ENCODE measurements around the gene DIP2C.
"Not testable (repeated sequence)": the region's sequence is repeated elsewhere in the genome, so short reads cannot be mapped to it uniquely, and the experiment has no call there.

Gene DIP2C

DNA sequence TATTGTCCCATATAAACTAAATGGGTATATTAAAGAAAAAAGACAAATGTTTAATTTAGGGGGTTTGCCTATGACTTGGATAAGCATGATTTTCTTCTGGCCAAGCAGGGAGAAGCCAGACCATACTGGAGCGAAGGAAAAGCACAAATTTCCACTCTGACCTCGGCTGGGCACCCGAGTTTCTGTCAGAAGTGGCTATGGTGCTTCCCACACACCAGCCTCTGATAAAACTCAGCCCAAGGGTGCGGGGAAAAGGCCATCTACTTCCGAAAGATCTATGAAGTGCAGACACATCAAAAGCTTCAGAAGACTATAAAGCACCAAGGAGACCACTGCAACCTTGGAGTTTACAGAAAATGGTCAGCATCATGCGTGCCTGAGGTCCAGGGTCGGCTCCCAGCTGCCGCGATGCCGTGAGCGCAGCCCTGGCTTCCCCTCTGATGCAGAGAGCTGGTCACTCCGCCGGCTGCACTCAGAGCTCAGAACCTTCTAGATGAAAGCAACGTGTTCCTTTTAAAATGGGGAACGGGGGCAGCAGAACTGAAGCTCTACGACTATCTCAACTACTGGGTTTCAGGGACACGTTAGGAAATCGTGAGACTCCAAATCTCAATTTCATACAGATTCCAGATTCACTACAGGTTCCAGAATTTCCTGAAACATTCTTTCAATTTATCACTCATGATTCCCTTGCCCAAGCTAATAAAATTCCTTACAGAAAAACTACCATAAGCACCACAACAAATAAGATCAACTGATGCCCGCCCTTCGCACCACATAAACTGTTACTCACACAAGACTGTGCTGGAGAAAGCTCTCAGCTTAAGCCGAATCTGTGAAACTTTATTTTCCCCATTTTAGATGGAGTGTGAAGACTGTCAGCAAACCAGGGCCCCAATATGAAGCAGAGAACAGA is 84.5 kb downstream of the DIP2C start:
- Histone ChIP-seq H3K27me3 (ENCODE audit: control insufficient read depth, insufficient read depth, low read length) (no peaks in the 10 kb centered on the region), H3K4me3 (ENCODE audit: low read length) (no peak overlapping the region), H3K36me3 (ENCODE audit: control insufficient read depth, insufficient read depth, low read length) (no peaks in the 10 kb centered on the region), H3K9me3 (ENCODE audit: control insufficient read depth, low read length) (no peaks in the 10 kb centered on the region), H3K9ac (ENCODE audit: low read length) (no peak overlapping the region), H3K4me1 (ENCODE audit: control insufficient read depth, insufficient read depth, low read length) (peaks cover 18% of the 10 kb centered on the region)

DNA sequence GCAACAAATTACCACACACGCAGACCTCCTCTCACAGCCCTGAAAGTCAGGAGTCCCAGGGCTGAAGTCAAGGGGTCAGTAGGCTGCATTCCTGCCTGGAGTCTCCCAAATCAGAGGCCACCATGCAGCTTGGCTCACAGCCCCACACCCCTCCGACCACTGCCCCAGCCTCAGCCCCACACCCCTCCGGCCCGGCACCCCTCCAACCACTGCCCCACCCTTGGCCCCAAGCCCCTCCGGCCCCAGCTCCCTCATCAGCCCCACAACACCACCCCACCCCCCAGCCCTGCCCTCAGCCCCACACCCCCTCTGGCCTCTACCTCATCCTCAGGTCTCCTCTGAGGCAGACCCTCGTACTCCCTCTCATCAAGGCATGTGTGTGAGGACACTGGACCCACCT is 85.7 kb downstream of the DIP2C start:
- peaks cover 19% of the 10 kb centered on the region for H3K4me1 ChIP-seq (ENCODE audit: control insufficient read depth, insufficient read depth, low read length)
- H3K27me3 ChIP-seq (ENCODE audit: control insufficient read depth, insufficient read depth, low read length), result no peaks in the 10 kb centered on the region
- no peaks in the 10 kb centered on the region for H3K36me3 ChIP-seq (ENCODE audit: control insufficient read depth, insufficient read depth, low read length)

DNA sequence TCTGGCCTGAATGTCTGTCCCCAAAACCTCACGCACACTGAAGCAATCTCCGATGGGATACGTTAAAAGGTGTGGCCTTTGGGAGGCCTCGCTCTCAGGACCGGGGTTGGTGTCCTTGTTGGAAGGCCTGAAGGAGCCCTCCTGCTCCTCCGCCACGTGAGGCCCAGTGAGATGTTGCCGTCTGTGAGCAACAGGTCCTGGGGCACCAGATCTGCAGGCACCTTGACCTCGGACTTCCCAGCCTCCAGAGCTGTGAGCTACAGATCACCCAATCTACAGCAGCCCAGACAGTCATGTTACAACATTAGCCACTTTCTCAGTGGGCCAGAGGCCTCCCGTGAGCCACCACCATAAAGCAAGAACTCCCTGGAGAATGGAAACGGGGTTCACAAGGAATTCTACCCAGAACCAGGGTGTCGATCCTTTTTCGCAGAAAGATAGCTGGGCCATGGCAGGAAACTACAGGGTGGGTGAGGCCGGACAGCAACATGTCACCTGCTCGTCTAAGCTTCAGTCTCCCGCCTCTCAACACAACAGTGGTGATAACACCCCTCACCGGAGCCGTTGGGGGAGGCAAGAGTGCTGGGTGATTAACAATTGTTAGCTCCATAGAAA is 87.0 kb downstream of the DIP2C start:
- Histone ChIP-seq H3K9me3 (ENCODE audit: control insufficient read depth, low read length) (no peaks in the 10 kb centered on the region), H3K4me3 (ENCODE audit: low read length) (no peak overlapping the region), H3K27me3 (ENCODE audit: control insufficient read depth, insufficient read depth, low read length) (no peaks in the 10 kb centered on the region), H3K36me3 (ENCODE audit: control insufficient read depth, insufficient read depth, low read length) (no peaks in the 10 kb centered on the region), H3K4me1 (ENCODE audit: control insufficient read depth, insufficient read depth, low read length) (peaks cover 24% of the 10 kb centered on the region), H3K9ac (ENCODE audit: low read length) (no peak overlapping the region)

More for the DNA sequence above, 85.7 kb downstream of the DIP2C start:
- Histone ChIP-seq H3K9ac (ENCODE audit: low read length) (no peak overlapping the region), H3K9me3 (ENCODE audit: control insufficient read depth, low read length) (no peaks in the 10 kb centered on the region), H3K4me3 (ENCODE audit: low read length) (no peak overlapping the region)

DNA sequence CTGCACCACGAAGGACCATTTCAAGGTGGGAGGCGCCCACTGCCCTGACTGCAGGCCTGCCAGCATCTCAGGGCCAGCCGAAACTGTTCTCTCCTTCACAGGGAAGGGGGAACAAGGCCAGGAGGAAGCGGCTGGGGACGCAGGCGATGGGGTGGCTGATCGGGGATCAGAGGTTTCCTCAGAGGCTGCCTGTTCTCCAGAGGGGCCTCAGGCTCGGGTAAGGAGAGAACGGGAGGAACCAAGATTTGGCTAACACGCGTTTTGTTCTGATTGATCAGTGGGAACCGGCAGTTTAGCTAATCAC is 87.9 kb downstream of the DIP2C start:
- no peaks in the 10 kb centered on the region for H3K9me3 ChIP-seq (ENCODE audit: control insufficient read depth, low read length)
- H3K9ac ChIP-seq (ENCODE audit: low read length), result no peak overlapping the region
- no peaks in the 10 kb centered on the region for H3K36me3 ChIP-seq (ENCODE audit: control insufficient read depth, insufficient read depth, low read length)
- H3K4me1 ChIP-seq (ENCODE audit: control insufficient read depth, insufficient read depth, low read length), result peaks cover 24% of the 10 kb centered on the region
- H3K4me3 ChIP-seq (ENCODE audit: low read length), result no peak overlapping the region
- no peaks in the 10 kb centered on the region for H3K27me3 ChIP-seq (ENCODE audit: control insufficient read depth, insufficient read depth, low read length)

DNA sequence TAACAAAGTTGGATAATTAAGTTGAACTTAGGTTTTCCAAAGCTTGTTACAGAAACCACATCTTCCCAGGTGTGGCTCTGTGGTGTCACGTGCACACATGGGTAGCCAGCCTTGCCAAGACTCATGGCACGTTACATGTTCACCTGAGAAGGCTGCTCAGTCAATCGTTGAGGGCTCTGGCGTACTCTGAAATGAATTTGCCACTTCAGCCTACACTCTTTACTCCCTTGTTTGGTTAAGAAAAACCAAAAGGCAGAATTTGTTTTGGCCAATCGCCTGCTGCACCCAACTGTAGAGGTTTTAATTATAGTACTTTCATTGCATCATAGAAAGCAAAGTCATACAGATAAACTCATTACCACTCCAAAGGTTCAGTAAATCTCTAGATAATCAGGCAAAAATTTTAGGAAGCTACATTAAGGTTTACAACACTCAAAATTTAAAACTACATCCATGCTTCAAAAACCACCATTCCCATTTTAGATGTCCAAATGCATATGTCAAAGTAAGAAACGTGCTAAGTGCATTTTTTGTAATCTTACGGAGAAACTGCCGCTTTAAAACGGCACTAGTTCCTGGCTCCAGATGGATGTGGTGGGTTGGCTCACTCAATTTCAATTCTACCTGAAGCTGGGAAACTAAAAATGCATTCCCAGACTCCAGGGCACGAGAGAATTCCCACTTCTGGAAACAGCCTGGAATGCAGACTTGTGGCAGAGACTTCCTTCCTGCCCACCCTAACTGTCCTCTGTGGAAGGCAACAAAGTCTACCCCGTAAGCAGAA is 88.4 kb downstream of the DIP2C start:
- H3K9me3 ChIP-seq (ENCODE audit: control insufficient read depth, low read length), result no peaks in the 10 kb centered on the region
- no peak overlapping the region for H3K4me3 ChIP-seq (ENCODE audit: low read length)
- no peaks in the 10 kb centered on the region for H3K36me3 ChIP-seq (ENCODE audit: control insufficient read depth, insufficient read depth, low read length)
- H3K4me1 ChIP-seq (ENCODE audit: control insufficient read depth, insufficient read depth, low read length), result peaks cover 24% of the 10 kb centered on the region
- H3K9ac ChIP-seq (ENCODE audit: low read length), result no peak overlapping the region
- H3K27me3 ChIP-seq (ENCODE audit: control insufficient read depth, insufficient read depth, low read length), result no peaks in the 10 kb centered on the region

DNA sequence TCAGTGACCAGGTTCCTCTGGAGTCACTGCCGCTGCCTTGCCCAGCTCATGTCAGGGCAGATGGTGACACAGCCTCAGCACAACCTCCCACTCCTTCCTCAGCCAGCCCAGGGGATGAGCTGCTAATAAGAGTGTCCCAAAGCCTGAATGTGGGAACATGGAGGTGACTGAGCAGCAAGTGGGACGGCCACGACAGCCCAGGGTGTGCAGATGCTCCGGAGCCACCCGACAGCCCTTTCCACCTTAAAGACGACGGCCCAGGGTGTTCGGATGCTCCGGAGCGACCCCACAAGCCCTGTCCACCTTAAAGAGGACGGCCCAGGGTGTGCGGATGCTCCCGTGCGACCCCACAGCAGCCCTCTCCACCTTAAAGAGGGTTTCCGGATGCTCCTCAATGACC is 89.2 kb downstream of the DIP2C start:
- H3K4me1 ChIP-seq (ENCODE audit: control insufficient read depth, insufficient read depth, low read length), result peaks cover 24% of the 10 kb centered on the region
- no peaks in the 10 kb centered on the region for H3K27me3 ChIP-seq (ENCODE audit: control insufficient read depth, insufficient read depth, low read length)
- H3K9me3 ChIP-seq (ENCODE audit: control insufficient read depth, low read length), result no peaks in the 10 kb centered on the region
- H3K9ac ChIP-seq (ENCODE audit: low read length), result no peak overlapping the region
- no peaks in the 10 kb centered on the region for H3K36me3 ChIP-seq (ENCODE audit: control insufficient read depth, insufficient read depth, low read length)
- H3K4me3 ChIP-seq (ENCODE audit: low read length), result no peak overlapping the region

DNA sequence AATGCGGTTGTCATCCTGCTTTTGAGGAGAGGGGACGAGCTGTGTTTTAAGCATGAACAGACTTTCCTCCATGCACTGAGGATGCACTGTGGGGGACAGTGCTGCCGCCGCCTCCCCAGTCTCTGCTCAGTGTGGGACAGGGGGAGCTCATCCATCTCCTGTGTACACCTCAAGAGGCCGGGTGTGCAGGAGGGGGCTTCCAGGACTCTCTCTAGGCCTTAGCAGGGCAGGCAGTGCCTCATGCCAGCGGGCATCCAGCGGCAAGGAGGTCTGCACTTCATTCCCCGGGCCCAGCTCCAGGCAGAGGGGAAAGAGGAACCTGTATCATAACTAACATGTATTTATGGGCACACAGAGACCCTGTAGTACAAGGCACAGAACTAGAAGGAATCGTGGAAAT is 89.7 kb downstream of the DIP2C start:
- H3K9ac ChIP-seq (ENCODE audit: low read length), result no peak overlapping the region
- H3K27me3 ChIP-seq (ENCODE audit: control insufficient read depth, insufficient read depth, low read length), result no peaks in the 10 kb centered on the region
- no peaks in the 10 kb centered on the region for H3K9me3 ChIP-seq (ENCODE audit: control insufficient read depth, low read length)
- peaks cover 24% of the 10 kb centered on the region for H3K4me1 ChIP-seq (ENCODE audit: control insufficient read depth, insufficient read depth, low read length)
- no peak overlapping the region for H3K4me3 ChIP-seq (ENCODE audit: low read length)
- H3K36me3 ChIP-seq (ENCODE audit: control insufficient read depth, insufficient read depth, low read length), result no peaks in the 10 kb centered on the region

DNA sequence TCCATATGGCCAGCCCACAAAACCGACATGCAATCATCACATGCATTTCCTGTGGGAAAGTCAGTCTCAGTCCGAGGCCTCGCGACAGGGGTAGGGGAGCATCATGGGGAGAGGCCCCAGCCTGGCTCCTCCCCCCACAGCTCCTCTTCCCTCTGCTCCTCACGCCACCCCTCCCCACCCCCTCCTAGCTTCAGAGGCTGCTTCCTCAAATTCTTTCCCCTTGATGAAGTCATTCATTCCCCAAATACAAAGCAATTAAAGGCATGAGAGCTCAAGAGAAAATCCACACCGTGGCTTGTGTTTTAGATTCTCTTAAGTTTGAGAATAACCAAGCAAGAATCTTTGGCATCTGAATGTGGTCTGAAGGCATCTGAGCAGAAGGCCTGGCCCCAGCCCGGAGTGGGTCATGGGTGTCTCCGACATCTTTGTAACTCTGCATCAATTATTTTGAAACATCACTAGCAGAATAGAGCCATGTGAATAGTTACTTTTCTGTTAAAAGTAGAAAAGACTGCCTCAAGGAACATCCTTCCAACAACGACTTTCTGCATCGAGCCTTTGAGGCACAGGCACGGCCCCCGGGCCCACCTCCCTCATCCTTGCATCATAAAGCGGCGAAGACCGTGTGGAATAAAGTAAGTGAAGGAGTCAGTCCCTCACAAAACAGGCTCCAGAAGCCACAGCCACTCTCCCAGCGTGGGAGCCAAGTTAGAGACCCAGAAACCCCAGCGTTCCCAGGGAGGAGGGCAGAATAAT is 90.9 kb downstream of the DIP2C start:
- H3K27me3 ChIP-seq (ENCODE audit: control insufficient read depth, insufficient read depth, low read length), result no peaks in the 10 kb centered on the region
- peaks cover 24% of the 10 kb centered on the region for H3K4me1 ChIP-seq (ENCODE audit: control insufficient read depth, insufficient read depth, low read length)
- no peaks in the 10 kb centered on the region for H3K9me3 ChIP-seq (ENCODE audit: control insufficient read depth, low read length)
- no peak overlapping the region for H3K9ac ChIP-seq (ENCODE audit: low read length)
- no peaks in the 10 kb centered on the region for H3K36me3 ChIP-seq (ENCODE audit: control insufficient read depth, insufficient read depth, low read length)
- H3K4me3 ChIP-seq (ENCODE audit: low read length), result no peak overlapping the region

DNA sequence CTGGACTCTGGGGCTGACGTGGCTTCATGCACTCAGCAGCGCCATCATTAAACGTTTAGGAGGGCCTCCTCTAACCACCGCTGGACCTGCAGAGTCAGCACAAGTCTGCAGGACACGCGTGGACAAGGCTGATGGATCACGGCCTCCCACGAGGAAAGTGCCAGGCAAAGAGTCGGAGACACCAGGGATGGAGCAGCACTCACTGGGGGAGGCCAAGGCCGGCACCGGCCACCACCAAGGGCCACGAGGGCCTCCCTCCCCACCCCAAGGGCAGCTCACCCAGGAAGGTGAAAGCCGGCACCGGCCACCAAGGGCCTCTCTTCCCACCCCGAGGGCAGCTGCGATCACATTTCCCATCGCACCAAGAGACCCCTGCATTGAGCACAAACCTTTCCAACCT is 91.5 kb downstream of the DIP2C start:
- Histone ChIP-seq H3K4me1 (ENCODE audit: control insufficient read depth, insufficient read depth, low read length) (peaks cover 24% of the 10 kb centered on the region), H3K36me3 (ENCODE audit: control insufficient read depth, insufficient read depth, low read length) (no peaks in the 10 kb centered on the region), H3K27me3 (ENCODE audit: control insufficient read depth, insufficient read depth, low read length) (no peaks in the 10 kb centered on the region), H3K9ac (ENCODE audit: low read length) (no peak overlapping the region), H3K4me3 (ENCODE audit: low read length) (no peak overlapping the region), H3K9me3 (ENCODE audit: control insufficient read depth, low read length) (no peaks in the 10 kb centered on the region)

DNA sequence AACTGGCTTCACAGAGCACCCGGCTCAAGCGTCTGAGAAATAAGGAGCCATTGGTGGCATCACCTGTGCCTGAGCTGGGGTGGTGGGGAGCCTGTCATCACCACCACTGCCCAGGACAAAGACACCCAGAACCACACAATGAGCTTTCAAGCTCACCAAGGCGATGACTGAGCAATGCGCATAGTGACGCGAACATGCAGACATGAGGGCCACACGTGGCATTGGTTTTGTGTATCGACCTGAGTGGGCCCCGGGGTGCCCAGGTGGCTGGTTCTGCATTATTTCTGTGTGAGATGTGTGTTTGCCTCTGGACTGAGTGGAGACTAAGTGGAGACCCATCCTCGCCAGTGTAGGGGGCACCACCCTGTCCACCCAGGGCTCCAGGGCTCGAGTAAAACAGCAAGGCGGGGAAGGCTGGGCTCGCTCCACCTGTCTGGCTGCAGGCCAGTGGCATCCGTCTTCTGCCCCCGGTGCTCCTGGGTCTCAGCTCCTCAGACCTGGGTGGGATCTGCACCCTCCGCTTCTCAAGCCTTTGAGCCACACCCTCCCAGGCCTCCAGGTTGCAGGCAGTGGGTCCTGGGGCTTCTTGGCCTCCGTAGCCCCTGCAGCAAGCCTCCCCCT is 92.6 kb downstream of the DIP2C start:
- Histone ChIP-seq H3K36me3 (ENCODE audit: control insufficient read depth, insufficient read depth, low read length) (no peaks in the 10 kb centered on the region), H3K9me3 (ENCODE audit: control insufficient read depth, low read length) (no peaks in the 10 kb centered on the region), H3K9ac (ENCODE audit: low read length) (no peak overlapping the region), H3K4me1 (ENCODE audit: control insufficient read depth, insufficient read depth, low read length) (peaks cover 24% of the 10 kb centered on the region), H3K4me3 (ENCODE audit: low read length) (no peak overlapping the region), H3K27me3 (ENCODE audit: control insufficient read depth, insufficient read depth, low read length) (no peaks in the 10 kb centered on the region)

DNA sequence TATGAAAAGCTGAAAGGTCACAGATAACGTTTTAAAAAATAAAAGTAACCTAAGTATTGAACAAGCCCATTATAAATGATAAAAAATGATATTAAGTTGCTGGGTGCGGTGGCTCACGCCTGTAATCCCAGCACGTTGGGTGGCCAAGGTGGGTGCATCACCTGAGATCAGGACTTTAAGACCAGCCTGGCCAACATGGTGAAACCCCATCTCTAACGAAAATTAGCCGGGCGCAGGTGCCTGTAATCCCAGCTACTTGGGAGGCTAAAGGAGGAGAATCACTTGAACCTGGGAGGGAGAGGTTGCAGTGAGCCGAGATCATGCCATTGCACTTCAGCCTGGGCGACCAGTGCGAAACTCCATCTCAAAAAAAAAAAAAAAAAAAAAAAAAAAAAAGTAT is 93.3 kb downstream of the DIP2C start:
- H3K4me1 ChIP-seq (ENCODE audit: control insufficient read depth, insufficient read depth, low read length), result peaks cover 17% of the 10 kb centered on the region
- H3K27me3 ChIP-seq (ENCODE audit: control insufficient read depth, insufficient read depth, low read length); H3K4me3 ChIP-seq (ENCODE audit: low read length); H3K9ac ChIP-seq (ENCODE audit: low read length); H3K36me3 ChIP-seq (ENCODE audit: control insufficient read depth, insufficient read depth, low read length); H3K9me3 ChIP-seq (ENCODE audit: control insufficient read depth, low read length): not testable (repeated sequence)

Measured in mucosa of stomach (tissue), 1 donor.